Cardiac muscle cell (in vitro differentiated cells and primary cell): Measurements from ENCODE around the gene CACNA1S. TPM values are rescaled to one million over a fixed set of nuclear protein-coding genes. Genes with fewer than 3 reads are reported as not detected.

Experiments
- DNase-seq, 2 donors: peaks; one replicate each; pipeline versions ENCODE4 v3.0.0 to v3.0.0-alpha.2; 2010 to 2017; ENCODE audit warnings: low read depth in 1 of 2, low spot score in 1 of 2
- H3K27ac ChIP-seq: fragments of 200-600 bp; sonication (generic); 2 replicates; pipeline ENCODE4 v1.5.1; 2016
- H3K27me3 ChIP-seq: fragments of 200-600 bp; sonication (generic); 2 replicates; pipeline ENCODE4 v1.6.0; 2016; ENCODE audit warnings: control low read depth
- H3K36me3 ChIP-seq: fragments of 200-600 bp; sonication (generic); 2 replicates; pipeline ENCODE4 v1.5.1; 2016; ENCODE audit warnings: control low read depth
- H3K4me1 ChIP-seq: fragments of 200-600 bp; sonication (generic); 2 replicates; pipeline ENCODE4 v1.8.1; 2017; ENCODE audit warnings: low read depth, mild to moderate bottlenecking, mixed run types
- H3K4me3 ChIP-seq: fragments of 200-600 bp; sonication (generic); 2 replicates; pipeline ENCODE4 v1.5.1; 2016; ENCODE audit warnings: mild to moderate bottlenecking
- H3K9me3 ChIP-seq: fragments of 200-600 bp; sonication (generic); 2 replicates; pipeline ENCODE4 v1.5.1; 2017; ENCODE audit warnings: low read depth, mild to moderate bottlenecking, control low read depth
- CTCF ChIP-seq: IDR thresholded peaks from 2 replicates; pipeline ENCODE4 v1.5.1; 2012; ENCODE audit warnings: low read depth, mild to moderate bottlenecking, low read length
- polyA plus RNA-seq: library from polyadenylated mRNA; unstranded; fragments of >200 nt; fragmentation: Nextera tagmentation; extraction: Ambion mirVana; gene quantifications from 2 replicates; pipeline ENCODE4 v1.2.1, GENCODE V29; 2016
- total RNA-seq: library from RNA; depleted of rRNA; stranded (reverse); fragments of >200 nt; gene quantifications from 2 replicates; pipeline ENCODE4 v1.2.3, GENCODE V29; 2016

Gene CACNA1S
- total and polyA plus RNA-seq, 2 experiments from 2014 or later = 0.30 TPM; not detected in 1

DNA sequence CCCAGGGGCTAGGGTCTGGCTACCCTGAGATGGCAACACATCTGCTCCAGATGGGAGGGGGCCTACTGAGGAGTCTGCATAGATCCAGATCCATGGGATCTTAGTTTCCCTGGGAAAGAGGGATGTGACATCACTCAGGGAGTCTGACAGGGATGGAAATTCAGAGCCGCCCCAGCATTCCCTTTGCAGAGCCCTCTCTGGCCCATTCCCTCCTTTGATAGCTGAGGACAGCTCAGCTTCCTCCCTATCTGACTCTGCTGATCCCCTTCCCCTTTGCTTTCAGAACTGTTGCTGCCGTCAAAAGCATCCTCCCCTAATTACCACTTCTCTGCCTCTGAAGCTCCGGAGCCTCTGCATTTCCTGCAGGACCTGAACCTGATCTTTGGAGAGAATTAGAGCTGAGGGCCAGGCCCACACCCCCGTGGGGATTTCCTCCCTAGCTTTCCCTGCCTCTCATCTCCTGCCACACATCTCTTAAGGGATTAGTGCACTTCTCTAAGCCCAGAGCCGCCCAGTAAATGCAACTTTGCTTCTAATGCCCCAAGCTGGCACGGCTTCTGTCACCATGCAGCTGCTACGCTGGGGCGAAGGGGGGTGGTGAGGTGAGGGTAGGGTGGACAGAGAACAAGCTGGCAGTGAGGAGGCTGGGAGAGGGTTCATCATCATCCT, 24.3 kb upstream of the CACNA1S start:
- peaks cover 6% of the 10 kb centered on the region for H3K4me1 ChIP-seq
- H3K27ac ChIP-seq = no peak overlapping the region
- H3K27me3 ChIP-seq = no peaks in the 10 kb centered on the region
- H3K36me3 ChIP-seq = peaks cover 8% of the 10 kb centered on the region
- no peaks in the 10 kb centered on the region for H3K9me3 ChIP-seq
- TF ChIP-seq CTCF = no peak
- no peak overlapping the region for H3K4me3 ChIP-seq
- no peak for DNase-seq

DNA sequence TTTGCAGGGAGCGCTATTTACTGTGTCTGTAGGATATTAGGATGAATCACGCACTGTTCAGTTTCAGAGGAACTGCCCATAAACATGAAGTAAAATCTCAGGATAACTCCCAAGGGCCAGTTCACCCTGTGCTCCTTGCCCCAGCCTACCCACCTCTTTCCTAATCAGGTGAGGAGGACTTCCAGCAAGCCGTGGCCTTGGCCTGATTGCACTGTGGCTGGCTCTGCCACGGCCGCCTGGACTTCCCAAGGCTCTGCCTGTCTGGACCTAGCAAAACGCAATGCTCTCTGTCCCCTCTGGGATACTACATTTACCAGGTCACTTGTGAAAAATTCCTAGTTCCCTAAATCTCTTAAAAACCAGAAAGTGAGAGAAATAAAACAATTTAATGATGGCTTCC, 22.2 kb upstream of the CACNA1S start:
- DNase-seq = no peak

GRCh38 chr1:201131398-201131797, 19.2 kb upstream of the CACNA1S start:
- no peak for DNase-seq
- H3K4me1 ChIP-seq = peaks cover 15% of the 10 kb centered on the region
- no peak for TF ChIP-seq CTCF
- no peak overlapping the region for H3K4me3 ChIP-seq
- H3K27me3 ChIP-seq = no peaks in the 10 kb centered on the region
- no peaks in the 10 kb centered on the region for H3K36me3 ChIP-seq
- no peak overlapping the region for H3K27ac ChIP-seq
- no peaks in the 10 kb centered on the region for H3K9me3 ChIP-seq

More for the DNA sequence above, 22.2 kb upstream of the CACNA1S start:
- no peaks in the 10 kb centered on the region for H3K27me3 ChIP-seq
- H3K36me3 ChIP-seq = peaks cover 5% of the 10 kb centered on the region
- H3K27ac ChIP-seq = no peak overlapping the region
- no peak for TF ChIP-seq CTCF
- H3K9me3 ChIP-seq = no peaks in the 10 kb centered on the region
- H3K4me3 ChIP-seq = no peak overlapping the region
- peaks cover 6% of the 10 kb centered on the region for H3K4me1 ChIP-seq

- Histone ChIP-seq H3K27ac (no peak overlapping the region), H3K4me1 (peaks cover 11% of the 10 kb centered on the region), H3K9me3 (no peaks in the 10 kb centered on the region), H3K36me3 (no peaks in the 10 kb centered on the region), H3K27me3 (peaks cover 9% of the 10 kb centered on the region), H3K4me3 (no peak overlapping the region)
- TF ChIP-seq CTCF = no peak
- DNase-seq = no peak
Measured at GRCh38 chr1:201128962-201129361, 16.7 kb upstream of the CACNA1S start.

- Histone ChIP-seq H3K4me3 (no peak overlapping the region), H3K27ac (no peak overlapping the region), H3K4me1 (peaks cover 11% of the 10 kb centered on the region), H3K9me3 (no peaks in the 10 kb centered on the region), H3K27me3 (peaks cover 10% of the 10 kb centered on the region), H3K36me3 (no peaks in the 10 kb centered on the region)
- no peak for TF ChIP-seq CTCF
- no peak for DNase-seq
Measured at GRCh38 chr1:201128476-201128875, 16.2 kb upstream of the CACNA1S start.
